HUES48 (cell line): Measurements from ENCODE around the gene LIAS.
"Not testable (repeated sequence)": the region's sequence is repeated elsewhere in the genome, so short reads cannot be mapped to it uniquely, and the experiment has no call there.

Source experiments
- H3K27ac ChIP-seq: one replicate; pipeline ENCODE4 v1.7.0; 2013; ENCODE audit warnings: low read depth, low read length, inconsistent platforms
- H3K27me3 ChIP-seq: 2 replicates; pipeline ENCODE4 v1.6.1; 2013; ENCODE audit warnings: mild to moderate bottlenecking, low read length; ENCODE audit not compliant: control insufficient read depth, insufficient read depth
- H3K36me3 ChIP-seq: 2 replicates; pipeline ENCODE4 v1.6.1; 2013; ENCODE audit warnings: low read length; ENCODE audit not compliant: control insufficient read depth, insufficient read depth
- H3K4me1 ChIP-seq: 2 replicates; pipeline ENCODE4 v1.6.1; 2013; ENCODE audit warnings: mild to moderate bottlenecking, low read length; ENCODE audit not compliant: control insufficient read depth, insufficient read depth
- H3K4me3 ChIP-seq: 2 replicates; pipeline ENCODE4 v1.5.1; 2013; ENCODE audit warnings: mild to moderate bottlenecking, low read depth, low read length
- H3K9ac ChIP-seq: 2 replicates; pipeline ENCODE4 v1.6.1; 2013; ENCODE audit warnings: mild to moderate bottlenecking, low read depth, low read length, moderate library complexity
- H3K9me3 ChIP-seq: 2 replicates; pipeline ENCODE4 v1.6.1; 2013; ENCODE audit warnings: low read length; ENCODE audit not compliant: control insufficient read depth, insufficient read depth

Gene LIAS

DNA sequence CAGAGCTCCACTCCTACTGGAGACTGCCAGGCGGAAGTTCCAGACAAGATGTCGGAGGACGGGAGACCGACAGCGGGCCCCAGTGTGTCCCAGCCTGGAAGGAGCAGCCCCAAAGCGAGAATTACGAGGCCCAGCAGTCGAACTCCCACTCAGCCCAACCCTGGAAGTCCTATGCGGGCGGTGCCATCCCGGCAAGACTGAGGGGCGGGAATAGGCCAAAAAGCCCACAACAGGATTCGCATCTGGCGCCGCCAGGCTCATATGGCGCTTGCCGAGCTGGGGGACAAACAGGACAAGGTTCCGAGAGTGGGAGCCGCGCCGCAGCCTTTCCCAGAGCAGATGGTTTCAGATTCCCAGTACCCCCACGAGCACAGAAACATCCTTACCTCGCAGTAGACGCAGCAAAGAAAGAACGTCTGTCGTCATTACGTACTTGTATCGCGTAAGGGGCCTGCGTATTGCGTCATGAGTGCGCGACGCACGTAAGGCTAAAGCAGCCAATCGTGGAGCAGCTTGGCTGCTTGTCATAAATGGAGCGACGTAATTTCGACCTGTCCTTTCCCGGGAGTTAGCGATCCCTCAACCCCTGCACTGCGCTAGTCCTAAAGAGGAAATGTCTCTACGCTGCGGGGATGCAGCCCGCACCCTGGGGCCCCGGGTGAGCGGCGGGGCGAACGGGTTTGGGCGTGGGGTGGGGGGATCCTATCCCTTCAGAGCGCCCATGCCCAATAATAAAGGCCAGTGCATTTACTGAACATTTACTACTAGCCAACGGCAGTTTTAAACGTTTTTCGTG is at the start of gene LIAS, which contains the start of gene RPL9:
LIAS (plus strand) TSS at position 552 of the 796 bp plus-strand sequence; CDS start at position 614, 62 bp downstream.
RPL9 (minus strand) TSS at position 418 of the 796 bp plus-strand sequence. CDS start 483 bp downstream, outside the sequence.
- H3K27ac ChIP-seq: peak within 1 kb of the TSS; percentile 95
- peak within 1 kb of the TSS; percentile 98 for H3K9ac ChIP-seq
- H3K27me3 ChIP-seq: no peaks in the 10 kb centered on the region
- H3K4me1 ChIP-seq: peaks cover 9% of the 10 kb centered on the region; the same call in 1 of the 2 replicates
- peak within 1 kb of the TSS; percentile 94 for H3K4me3 ChIP-seq
- peaks cover 73% of the 10 kb centered on the region for H3K36me3 ChIP-seq
- no peaks in the 10 kb centered on the region for H3K9me3 ChIP-seq

GRCh38 chr4:39410415-39410814 is 48.4 kb upstream of the LIAS start:
- H3K27ac ChIP-seq: no peak overlapping the region
- H3K36me3 ChIP-seq: no peaks in the 10 kb centered on the region
- H3K4me1 ChIP-seq: no peaks in the 10 kb centered on the region
- no peaks in the 10 kb centered on the region for H3K9me3 ChIP-seq
- no peak overlapping the region for H3K9ac ChIP-seq
- H3K27me3 ChIP-seq: no peaks in the 10 kb centered on the region
- no peak overlapping the region for H3K4me3 ChIP-seq

DNA sequence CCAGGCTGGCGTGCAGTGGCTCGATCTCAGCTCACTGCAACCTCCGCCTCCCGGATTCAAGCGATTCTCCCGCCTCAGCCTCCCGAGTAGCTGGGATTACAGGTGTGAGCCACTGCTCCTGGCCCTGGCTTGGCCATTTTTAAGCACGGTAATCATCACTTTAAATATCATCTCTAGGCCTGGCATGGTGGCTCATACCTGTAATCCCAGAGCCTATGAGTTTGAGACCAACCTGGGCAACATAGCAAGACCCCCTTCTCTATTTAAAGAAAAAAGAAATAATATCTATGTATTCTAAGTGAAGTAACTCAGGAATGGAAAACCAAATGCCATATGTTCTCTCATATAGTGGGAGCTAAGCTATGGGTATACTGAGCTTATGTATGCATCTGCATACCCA is 47.3 kb upstream of the LIAS start:
- not testable (repeated sequence) for H3K9me3 ChIP-seq, H3K4me1 ChIP-seq, H3K36me3 ChIP-seq, H3K9ac ChIP-seq, H3K27ac ChIP-seq, H3K4me3 ChIP-seq, H3K27me3 ChIP-seq

- H3K9ac ChIP-seq: no peak overlapping the region
- H3K4me3 ChIP-seq: no peak overlapping the region
- no peaks in the 10 kb centered on the region for H3K9me3 ChIP-seq
- H3K27me3 ChIP-seq: no peaks in the 10 kb centered on the region
- no peaks in the 10 kb centered on the region for H3K4me1 ChIP-seq
- H3K36me3 ChIP-seq: no peaks in the 10 kb centered on the region
- no peak overlapping the region for H3K27ac ChIP-seq
These were observed 43.1 kb upstream of the LIAS start for GRCh38 chr4:39415678-39416283.

- Histone ChIP-seq H3K4me1 (no peaks in the 10 kb centered on the region), H3K9ac (no peak overlapping the region), H3K27me3 (no peaks in the 10 kb centered on the region), H3K27ac (no peak overlapping the region), H3K36me3 (no peaks in the 10 kb centered on the region), H3K4me3 (no peak overlapping the region), H3K9me3 (no peaks in the 10 kb centered on the region)
These were observed 36.6 kb upstream of the LIAS start for GRCh38 chr4:39422247-39422646.

GRCh38 chr4:39425297-39425696 is 33.6 kb upstream of the LIAS start:
- H3K4me3 ChIP-seq, H3K4me1 ChIP-seq, H3K27me3 ChIP-seq, H3K9ac ChIP-seq, H3K9me3 ChIP-seq, H3K36me3 ChIP-seq, H3K27ac ChIP-seq: not testable (repeated sequence)

- Histone ChIP-seq H3K4me1 (0 out of 2 replicates have a peak, but pooled peaks cover 5% of the 10 kb centered on the region), H3K4me3 (no peak overlapping the region), H3K36me3 (no peaks in the 10 kb centered on the region), H3K9ac (no peak overlapping the region), H3K27ac (no peak overlapping the region), H3K9me3 (no peaks in the 10 kb centered on the region), H3K27me3 (no peaks in the 10 kb centered on the region)
These were observed 32.1 kb upstream of the LIAS start for GRCh38 chr4:39426728-39427127.

- no peak overlapping the region for H3K9ac ChIP-seq
- H3K4me3 ChIP-seq: no peak overlapping the region
- 0 out of 2 replicates have a peak, but pooled peaks cover 5% of the 10 kb centered on the region for H3K4me1 ChIP-seq
- H3K36me3 ChIP-seq: no peaks in the 10 kb centered on the region
- no peaks in the 10 kb centered on the region for H3K27me3 ChIP-seq
- H3K9me3 ChIP-seq: no peaks in the 10 kb centered on the region
- H3K27ac ChIP-seq: no peak overlapping the region
These were observed 31.2 kb upstream of the LIAS start for GRCh38 chr4:39427520-39428114.

GRCh38 chr4:39429476-39430334 is 29.2 kb upstream of the LIAS start:
- Histone ChIP-seq H3K4me1 (0 out of 2 replicates have a peak, but pooled peaks cover 5% of the 10 kb centered on the region), H3K9me3 (no peaks in the 10 kb centered on the region)

GRCh38 chr4:39433878-39434492 is 24.9 kb upstream of the LIAS start:
- H3K9ac ChIP-seq: no peak overlapping the region
- H3K27ac ChIP-seq: no peak overlapping the region
- no peaks in the 10 kb centered on the region for H3K36me3 ChIP-seq
- H3K27me3 ChIP-seq: no peaks in the 10 kb centered on the region
- H3K4me3 ChIP-seq: no peak overlapping the region
- H3K4me1 ChIP-seq: 0 out of 2 replicates have a peak, but pooled peaks cover 5% of the 10 kb centered on the region
- no peaks in the 10 kb centered on the region for H3K9me3 ChIP-seq

More at GRCh38 chr4:39429476-39430334, 29.2 kb upstream of the LIAS start:
- Histone ChIP-seq H3K36me3 (no peaks in the 10 kb centered on the region), H3K27me3 (no peaks in the 10 kb centered on the region), H3K9ac (no peak overlapping the region), H3K4me3 (no peak overlapping the region), H3K27ac (no peak overlapping the region)
